Measurements from ENCODE around the gene VDR.

DNA sequence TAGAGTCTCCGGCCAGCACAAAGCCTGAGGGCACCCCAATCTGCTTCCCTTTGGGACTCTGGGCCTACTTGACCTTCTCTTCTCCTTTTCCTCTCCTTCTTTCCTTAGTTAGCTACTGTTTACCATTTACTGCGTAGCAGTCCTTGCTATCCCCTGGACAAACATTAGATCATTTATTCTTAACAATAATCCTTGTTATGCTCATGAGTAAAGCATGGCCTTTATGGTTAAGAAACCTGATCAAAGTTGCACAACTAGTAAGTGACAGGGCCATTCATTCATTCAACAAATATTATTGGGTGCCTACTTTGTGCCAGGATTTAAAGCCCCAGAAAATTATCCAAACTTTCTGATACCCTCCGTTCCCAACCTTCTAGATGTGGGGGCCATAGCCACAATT lies 81.9 kb downstream of the VDR start:
- TF ChIP-seq EZH2 (IDR thresholded peaks at IDR 0.05; ENCODE audit: insufficient read depth, poor library complexity, severe bottlenecking), result no peak
- TF ChIP-seq EZH2phosphoT487 (IDR thresholded peaks at IDR 0.05; ENCODE audit: insufficient read depth, low read depth), result no peak

Measured in GM23248 (cell line).